GM21360 (cell line): ENCODE data around the gene C8A.

ENCODE experiments used
- ATAC-seq: cut with Tn5 transposase; IDR thresholded peaks from one replicate; pipeline ENCODE4 v1.9.1; 2021; ENCODE audit warnings: mild to moderate bottlenecking, moderate library complexity; ENCODE audit not compliant: unreplicated experiment

C8A gene

GRCh38 chr1:56922507-56922906 lies 67.9 kb downstream of the C8A start:
- no peak for ATAC-seq

- ATAC-seq = no peak
Measured at GRCh38 chr1:56923201-56923600, 68.6 kb downstream of the C8A start.

- no peak for ATAC-seq
Measured at GRCh38 chr1:56924116-56924515, 69.5 kb downstream of the C8A start.

GRCh38 chr1:56925193-56925592 lies 70.6 kb downstream of the C8A start:
- no peak for ATAC-seq

- no peak for ATAC-seq
Measured at GRCh38 chr1:56927171-56927570, 72.6 kb downstream of the C8A start.

GRCh38 chr1:56927986-56928385 lies 73.4 kb downstream of the C8A start:
- no peak for ATAC-seq

GRCh38 chr1:56929492-56929891 lies 74.9 kb downstream of the C8A start:
- no peak for ATAC-seq

GRCh38 chr1:56931211-56931610 lies 76.6 kb downstream of the C8A start:
- no peak for ATAC-seq

DNA sequence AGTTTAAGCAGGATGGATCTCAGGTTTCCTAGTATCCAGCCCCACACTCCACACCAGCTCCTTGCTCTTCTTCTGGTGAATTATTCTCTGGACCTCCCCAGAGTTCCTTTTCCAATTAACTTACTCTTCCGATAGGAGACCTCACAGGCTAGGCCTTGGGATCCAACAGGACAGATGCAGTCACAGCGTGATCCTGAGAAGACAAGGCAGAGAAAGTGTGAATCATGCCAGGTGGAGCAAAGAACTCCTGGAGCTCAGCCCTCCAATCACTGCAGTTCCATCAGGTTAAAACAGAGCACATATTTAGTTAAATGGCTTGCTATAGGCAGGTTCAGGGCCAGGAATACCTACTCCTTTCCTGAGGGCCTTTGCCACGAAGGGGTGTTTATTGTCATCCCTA lies 77.1 kb downstream of the C8A start:
- ATAC-seq = no peak

DNA sequence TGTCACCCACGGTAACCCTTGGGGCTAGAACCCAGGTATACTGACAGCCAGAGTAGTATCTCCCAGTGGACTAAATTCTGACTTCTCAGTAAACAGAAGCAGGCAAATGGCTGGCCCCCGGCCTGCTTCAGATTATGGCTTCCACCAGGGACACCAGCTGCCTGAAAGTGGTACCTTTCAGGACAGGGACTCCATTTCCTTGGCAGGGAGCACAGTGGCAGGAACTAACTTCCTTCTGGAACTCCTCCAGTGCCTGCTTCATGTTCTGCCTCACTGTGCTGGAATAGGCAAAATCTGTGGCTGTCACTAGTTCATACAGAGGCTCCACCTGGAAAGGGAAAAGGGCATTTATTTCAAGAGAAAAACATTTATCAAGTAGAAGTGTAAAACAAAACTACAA lies 78.6 kb downstream of the C8A start:
- ATAC-seq = no peak

DNA sequence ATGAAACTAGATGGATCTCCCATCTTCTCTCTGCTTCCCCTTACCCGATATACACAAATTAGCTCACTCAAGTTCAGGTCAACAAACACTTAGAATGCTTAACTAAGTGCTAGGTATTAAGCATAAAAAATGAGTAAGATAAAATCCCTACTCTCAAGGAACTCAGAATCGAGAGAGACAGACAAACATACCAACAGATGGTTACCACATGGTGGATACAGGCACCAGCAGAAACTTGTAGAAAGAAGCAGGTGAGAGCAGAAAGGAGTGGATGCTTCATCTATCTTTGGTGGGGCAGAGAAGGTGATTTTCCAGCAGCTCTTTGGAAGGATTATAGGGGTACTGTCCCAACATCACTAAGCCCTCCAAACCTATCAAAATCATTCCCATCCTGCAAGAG lies 79.0 kb downstream of the C8A start:
- no peak for ATAC-seq

DNA sequence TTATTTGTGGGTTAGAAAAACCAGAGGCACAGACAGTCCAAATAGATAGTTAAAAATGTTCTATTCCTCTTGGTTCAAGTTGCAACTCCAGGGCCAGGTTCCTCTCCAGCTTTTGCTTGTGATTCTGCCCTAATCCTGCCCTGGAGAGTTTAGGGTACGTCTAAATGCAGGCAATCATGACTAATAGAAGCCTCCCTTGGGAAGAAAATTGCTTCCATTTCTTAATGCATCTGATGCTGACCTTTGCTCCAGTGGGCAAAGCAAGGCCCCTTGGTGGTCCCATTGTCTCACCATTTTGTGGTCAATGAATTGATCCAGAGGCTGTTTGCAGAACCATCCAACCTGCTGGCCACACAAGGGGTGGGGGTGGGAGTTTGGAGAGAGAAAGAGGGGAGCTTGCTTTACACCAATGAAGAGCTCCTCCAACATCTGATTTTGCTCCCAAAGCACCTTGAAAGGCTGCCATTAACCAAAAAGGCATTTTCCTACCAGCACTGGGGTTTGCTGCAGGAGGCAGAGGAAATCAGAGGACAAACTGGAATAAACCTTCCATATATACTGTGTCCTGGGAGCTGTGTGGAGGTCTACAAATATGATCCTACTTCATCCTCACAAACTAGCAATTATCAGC lies 79.9 kb downstream of the C8A start:
- ATAC-seq = no peak

DNA sequence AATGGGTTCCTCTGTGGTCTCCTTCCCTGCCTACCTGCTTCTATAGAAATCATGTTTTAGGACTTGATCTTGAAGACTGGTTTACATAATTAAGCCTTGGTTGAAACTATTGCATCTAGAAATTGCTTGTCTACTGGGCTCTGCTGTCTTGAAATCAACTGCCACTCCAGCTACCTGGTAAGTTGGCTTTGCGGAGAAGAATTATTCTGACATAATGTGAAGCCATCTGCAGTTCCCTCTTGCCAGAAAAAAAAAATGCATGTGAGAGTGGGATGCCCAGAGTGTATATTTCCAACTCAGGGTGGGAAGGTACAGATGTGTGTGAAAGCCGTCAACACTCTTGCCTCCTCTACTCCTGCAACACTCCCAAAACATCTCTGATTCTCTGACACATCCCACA lies 84.0 kb downstream of the C8A start:
- no peak for ATAC-seq

GRCh38 chr1:56939209-56939608 lies 84.6 kb downstream of the C8A start:
- ATAC-seq = no peak

DNA sequence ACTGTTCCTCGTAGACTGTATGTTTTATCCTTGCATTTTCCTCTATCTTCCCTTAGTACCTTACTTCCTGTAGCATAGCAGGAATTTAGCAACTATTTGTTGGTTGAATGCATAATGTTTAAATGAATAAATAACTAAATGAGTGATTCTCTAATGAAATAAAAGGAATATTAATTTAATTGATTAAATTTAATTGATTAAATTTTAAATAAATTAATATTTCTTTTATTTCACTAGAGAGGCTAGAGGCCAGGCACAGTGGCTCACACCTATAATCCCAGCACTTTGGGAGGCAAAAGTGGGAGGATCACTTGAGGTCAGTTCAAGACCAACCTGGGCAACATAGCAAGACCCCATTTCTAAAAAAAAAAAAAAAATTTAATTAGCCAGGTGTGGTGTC lies 85.4 kb downstream of the C8A start:
- no peak for ATAC-seq

DNA sequence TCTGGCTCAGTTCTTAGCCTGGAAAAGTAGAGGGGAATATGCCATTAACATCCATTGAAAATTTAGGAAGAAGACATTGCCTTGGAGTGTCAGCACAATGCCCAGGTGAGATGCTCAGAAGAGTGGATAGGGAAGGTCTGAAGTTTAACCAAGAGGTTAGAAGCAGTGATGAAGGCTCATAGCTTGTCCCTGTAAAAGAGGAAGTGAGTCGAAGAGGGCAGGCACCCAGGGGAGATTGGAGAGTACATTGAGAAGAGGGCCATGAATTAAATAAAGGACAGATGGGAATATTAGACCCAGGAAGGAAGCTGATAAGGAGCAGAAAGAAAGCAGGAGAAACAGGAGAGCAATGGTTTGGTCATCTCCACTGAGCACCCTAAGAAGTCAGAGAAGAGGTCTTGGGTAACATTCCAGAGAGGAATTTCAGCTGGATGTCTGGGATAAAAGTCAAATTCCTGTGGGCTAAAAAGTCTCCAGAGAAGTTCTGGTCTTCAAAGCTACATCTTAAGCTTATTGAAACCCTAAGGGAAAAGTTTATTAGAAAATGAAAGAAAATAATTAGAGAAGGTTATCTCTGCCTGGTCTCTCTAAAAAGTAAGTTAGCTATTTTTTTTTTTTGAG lies 93.9 kb downstream of the C8A start:
- ATAC-seq = no peak

GRCh38 chr1:56952501-56952900 lies 97.9 kb downstream of the C8A start:
- ATAC-seq = no peak

DNA sequence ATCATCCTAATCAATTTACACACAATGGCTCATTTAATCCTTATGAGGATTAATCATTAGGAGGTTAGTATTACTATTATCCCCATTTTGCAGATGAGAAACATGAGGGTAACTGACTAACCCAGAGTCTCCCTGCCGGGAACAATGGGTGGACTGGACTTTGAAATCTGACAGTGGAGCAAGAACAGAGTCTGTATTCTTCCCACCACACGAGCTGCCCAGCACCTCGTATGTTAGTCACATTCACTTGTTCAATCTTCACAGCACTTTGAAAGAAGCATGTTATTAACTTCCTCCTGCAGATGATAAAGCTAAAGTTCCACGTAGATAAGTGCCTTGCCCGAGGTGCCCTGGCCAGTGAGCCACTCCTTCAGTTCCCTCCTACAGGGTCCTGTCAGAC lies 98.8 kb downstream of the C8A start:
- no peak for ATAC-seq

- ATAC-seq = no peak
Measured at GRCh38 chr1:56954664-56955063, 100.1 kb downstream of the C8A start.

DNA sequence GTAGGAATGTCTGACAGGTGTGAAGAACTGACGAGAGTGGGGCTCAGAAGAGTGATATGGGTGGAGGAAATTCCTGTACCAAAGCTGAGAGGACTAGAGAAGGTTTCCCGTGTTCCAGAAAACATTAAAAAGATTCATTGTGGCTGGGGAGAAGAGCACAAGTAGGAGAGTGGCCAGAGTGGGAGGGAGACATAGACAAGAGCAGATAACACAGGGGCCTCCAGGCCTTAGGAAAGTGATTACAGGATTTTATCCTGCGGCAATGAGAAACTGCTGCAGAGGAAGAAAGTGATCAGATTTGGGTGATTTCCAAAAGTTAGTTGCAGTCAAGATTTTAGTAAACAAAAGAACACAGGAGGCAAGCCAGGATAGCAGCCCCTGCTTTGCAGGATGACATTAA lies 103.3 kb downstream of the C8A start:
- no peak for ATAC-seq

DNA sequence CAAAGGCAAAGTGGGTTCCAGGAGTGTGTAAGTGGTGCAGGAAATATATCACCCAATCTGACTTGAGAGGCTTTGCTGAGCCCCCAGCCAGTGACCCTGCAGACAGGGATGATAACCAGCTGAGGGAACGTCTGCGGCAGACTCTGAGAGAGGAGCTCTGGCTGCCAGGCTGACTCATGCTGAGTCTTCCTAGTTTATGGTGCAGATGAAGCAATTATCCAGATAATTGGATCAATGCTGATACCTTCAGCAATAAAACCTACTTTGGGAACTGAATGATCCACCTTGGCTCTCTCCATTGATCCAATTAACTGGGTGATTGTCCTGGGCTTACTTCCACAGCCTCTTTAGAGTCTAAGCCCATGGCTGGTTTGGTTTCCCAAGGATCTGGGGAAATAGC lies 103.9 kb downstream of the C8A start:
- no peak for ATAC-seq

GRCh38 chr1:56961426-56961825 lies 106.8 kb downstream of the C8A start:
- no peak for ATAC-seq

- no peak for ATAC-seq
Measured at GRCh38 chr1:56963667-56964066, 109.1 kb downstream of the C8A start.
